ENCODE results near the gene FAM43B.

FAM43B gene

DNA sequence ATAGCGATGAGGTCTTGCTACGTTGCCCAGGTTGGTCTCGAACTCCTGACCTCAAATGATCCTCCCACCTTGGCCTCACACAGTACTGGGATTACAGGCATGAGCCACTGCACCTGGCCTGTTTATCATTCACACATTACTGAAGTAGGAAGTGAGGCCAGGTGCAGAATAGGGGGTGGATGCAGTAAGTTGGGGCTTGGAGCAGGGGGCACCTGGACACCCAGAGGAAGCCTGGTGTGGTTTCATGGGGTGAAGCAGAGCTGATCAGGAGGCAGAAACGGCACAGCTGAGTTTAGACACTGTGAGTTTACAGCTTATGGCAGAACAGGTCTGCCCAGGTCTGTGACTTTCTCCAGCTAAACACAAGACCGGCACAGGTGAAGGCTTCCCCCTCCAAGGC, 41.4 kb downstream of the FAM43B start:
- no peak for DNase-seq

DNA sequence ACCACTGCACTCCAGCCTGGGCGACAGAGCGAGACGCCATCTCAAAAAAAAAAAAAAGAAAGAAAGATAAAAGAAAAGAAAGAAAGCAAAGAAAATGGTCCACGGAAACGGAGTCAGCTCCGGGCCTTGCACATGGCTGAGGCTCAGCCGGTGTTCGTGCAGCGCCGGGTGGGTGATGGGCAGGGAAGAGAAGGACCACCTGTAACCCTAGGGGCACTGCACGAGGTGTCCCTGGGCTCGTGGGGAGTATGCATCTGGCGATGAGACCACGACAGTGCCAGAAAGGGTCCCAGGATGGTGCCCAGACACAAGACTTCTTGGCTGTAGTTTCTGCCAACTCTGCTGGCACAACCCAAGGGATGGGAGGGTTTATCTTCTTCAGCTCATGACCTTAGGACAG, 42.4 kb downstream of the FAM43B start:
- no peak for DNase-seq

DNA sequence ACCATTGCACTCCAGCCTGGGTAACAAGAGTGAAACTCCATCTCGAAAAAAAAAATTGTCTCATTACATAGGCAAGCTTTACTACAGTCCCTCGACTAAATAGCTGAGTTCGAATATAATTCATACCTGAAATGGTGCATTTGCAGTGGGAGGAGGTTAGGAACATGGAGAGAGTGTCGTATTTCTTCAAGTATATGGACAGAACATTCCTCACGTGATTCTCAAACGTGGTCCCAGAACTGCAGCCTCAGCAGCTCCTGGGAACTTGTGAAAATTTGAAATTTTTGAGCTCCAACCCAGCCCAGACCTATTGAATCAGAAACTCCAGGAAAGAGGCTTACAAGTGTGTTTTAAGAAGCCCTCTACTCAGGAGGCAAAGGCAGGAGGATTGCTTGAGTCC, 43.7 kb downstream of the FAM43B start:
- no peak for DNase-seq

DNA sequence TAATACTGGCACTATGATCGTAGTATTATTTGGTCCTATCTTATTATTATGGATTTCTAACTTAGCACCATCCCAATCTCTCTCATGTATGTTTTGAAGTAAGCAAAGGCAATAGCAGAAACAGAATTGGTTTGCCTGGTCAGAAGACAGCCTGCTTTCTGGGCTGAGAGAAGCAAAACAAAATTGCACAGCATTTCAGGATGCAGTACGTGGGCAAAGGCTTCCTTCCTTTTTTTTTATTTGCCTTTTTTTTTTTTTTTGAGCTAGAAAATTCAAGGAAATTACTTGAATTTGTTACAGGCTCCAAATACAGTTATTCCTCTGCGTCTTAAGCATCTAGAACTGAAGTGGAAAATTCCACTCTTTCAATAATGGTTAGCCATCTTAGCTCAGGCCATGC, 45.3 kb downstream of the FAM43B start:
- DNase-seq: no peak

DNA sequence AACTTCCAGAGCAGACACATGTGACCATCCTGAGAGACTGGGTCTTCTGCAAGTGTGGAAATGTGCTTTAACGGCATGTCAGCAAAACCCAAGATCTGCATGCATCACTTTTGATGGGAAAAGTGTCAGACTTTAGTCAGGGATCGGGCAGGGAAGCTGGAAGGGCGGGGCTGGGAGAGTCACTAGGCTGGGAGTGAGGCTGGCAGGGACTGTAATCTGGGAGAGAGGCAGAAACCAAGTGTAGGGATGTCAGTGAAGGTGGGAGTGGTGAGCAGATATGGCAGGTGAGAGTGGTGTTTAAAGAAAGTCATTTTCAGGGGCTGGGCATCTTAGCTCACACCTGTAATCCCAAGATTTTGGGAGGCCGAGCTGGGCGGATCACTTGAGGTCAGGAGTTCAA, 47.8 kb downstream of the FAM43B start:
- no peak for DNase-seq

DNA sequence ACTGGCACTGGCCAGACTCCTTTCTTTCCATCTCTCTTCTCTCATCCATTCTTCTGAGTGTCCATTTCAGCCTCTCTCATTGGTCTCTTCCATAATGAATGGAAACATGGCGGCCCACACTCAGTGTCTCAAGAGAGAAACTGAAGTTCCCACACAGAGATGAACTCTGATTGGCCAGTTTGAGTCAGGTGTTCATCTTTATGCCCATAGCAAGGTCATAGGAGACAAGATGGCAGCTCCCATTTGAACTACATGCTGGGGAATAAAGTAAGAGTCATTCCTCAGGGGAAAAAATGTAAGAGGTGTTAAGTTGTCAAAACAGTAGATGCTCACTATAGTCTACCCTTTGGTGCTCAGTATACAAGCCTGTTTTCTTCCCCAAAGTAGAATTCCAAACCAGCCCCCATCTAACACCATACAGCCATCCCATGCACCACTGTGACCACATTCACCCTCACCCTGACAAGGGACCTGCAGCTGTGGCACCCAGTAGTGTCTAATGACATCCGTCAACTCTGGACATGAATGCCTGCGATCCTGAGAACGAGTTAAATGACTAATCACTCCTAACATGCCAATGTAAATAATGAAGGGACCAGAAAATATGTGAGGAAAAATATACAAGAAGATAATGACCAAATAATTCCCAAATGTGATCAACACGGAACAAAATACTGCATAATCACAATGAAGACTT, 48.9 kb downstream of the FAM43B start:
- DNase-seq: no peak

DNA sequence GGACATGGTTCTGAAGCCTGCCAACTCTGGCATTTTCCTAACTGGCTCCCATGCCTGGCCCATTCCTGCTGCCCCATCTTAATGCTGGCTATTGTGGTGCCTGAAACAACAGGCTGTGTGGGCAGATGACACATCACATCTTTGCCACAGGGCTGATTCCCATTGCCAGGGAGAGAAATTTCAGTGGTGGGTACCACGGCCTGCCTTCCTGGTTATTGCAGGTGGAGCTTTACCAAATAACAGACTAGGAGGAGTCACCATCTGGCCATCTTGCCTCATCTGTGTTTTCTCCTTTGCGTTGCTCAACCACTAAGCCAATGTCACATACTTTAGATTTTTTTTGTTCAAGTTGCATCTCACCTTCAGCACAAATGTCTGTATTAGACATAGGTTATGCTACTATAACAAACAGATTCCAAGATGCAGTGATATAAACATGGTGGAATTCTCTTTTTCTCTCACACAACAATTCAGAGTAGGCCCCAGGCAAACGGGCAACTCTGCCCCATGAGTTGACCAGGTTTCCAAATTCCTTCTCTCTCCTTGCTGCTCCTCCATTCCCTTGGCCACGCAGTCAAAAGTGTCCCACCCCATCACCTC, 50.6 kb downstream of the FAM43B start:
- DNase-seq: no peak

DNA sequence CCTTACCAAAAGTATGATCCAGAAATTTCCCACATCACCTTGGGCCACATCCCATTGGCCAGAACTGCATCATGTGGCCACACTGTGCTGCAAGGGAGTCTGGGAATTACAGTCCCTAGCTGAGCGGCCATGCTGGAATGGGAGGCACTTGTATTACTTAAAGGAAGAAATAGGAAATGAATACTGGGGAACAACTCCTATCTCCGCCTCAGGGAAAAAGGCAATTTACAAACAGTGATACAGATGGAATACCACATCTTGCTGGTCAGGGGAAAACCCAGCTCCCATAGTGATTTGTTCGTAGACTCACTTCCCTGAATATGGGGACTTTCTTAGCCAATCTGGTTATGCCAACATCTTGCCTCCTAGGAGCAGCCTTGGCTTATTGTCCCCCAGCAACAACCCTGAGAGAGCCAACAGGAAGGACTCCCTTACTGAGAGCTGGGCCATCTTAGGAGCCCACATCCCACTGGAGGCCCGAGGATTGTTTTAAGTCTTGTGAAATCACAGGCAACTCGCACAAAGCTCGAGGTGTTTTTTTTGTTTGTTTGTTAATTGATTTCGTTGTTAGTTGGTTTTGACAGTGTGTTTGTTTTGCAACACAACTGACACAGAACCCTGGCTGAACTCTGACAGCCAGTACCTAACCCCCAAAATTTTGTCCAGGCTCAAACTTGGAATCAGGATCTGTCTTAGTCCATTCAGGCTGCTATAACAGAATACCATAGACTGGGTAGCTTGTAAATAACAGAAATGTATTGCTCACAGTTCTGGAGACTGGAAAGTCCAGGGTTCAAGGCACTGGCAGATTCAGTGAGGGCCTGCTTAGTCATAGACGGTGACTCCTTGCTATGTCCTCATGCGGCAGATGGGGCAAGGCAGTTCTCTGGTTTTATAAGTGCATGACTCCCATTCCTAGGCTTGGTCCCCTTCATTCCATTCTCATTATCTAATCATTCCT, 51.4 kb downstream of the FAM43B start:
- no peak for DNase-seq
